Measurements from ENCODE around the gene SSH3.

DNA sequence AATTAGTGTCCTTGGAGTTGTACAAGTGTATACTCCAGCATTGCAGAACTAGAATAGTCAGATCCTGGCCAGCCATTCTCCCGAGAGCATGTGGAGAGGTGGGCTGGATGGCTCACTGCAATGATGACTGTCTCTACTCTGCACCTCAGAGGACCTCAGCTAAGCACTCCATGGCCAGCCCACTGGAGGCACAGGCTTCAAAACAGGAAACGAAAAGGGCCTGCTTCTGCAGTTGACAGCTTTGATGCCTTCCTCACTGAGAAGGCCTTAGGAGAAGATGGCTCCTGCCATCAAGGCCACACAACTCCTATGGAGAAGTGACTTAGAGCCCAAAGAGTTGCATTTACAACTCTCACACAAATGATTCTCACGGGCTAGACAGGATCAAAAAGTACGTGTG lies 40.9 kb downstream of the SSH3 start:
- TF ChIP-seq CTCF (IDR thresholded peaks at IDR 0.05) (no peak), POLR2A (IDR thresholded peaks at IDR 0.05) (no peak)
